Measurements from ENCODE around the gene DNAJC24. TPM values are rescaled to one million over a fixed set of nuclear protein-coding genes. Genes with fewer than 3 reads are reported as not detected.

The DNAJC24 gene
- polyA plus RNA-seq, 3 donors: 3.4 to 4.8 (median 4.4) TPM

DNA sequence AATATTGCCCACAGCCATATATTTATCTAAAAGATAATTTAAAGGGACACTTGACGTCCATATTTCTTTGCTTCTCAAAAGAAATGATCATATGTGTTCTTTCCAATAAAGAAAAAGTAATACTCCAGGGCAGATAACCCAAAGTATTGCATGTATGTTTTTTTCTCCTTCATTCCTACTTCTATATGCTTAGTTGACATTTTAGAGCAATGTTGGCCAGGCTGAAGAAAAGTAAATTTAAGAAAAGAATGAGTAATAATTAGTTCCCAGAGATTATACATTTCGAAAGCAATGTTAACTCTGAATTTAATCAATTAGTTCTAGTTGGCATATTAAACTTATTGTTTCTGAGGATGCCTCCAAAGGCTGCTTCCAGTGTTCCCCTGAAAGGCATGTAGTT, 48.2 kb downstream of the DNAJC24 start:
- TF ChIP-seq, protein P1, sequence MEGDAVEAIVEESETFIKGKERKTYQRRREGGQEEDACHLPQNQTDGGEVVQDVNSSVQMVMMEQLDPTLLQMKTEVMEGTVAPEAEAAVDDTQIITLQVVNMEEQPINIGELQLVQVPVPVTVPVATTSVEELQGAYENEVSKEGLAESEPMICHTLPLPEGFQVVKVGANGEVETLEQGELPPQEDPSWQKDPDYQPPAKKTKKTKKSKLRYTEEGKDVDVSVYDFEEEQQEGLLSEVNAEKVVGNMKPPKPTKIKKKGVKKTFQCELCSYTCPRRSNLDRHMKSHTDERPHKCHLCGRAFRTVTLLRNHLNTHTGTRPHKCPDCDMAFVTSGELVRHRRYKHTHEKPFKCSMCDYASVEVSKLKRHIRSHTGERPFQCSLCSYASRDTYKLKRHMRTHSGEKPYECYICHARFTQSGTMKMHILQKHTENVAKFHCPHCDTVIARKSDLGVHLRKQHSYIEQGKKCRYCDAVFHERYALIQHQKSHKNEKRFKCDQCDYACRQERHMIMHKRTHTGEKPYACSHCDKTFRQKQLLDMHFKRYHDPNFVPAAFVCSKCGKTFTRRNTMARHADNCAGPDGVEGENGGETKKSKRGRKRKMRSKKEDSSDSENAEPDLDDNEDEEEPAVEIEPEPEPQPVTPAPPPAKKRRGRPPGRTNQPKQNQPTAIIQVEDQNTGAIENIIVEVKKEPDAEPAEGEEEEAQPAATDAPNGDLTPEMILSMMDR (IDR thresholded peaks at IDR 0.05): no peak
- Histone ChIP-seq H3K4me3 (replicated peaks in 1 of 3; ENCODE audit: low read depth in 2 of 3, low read length in 3 of 3) (no peak overlapping the region), H3K36me3 (replicated peaks in 1 of 2; ENCODE audit: control insufficient read depth in 1 of 2, insufficient read depth in 2 of 2, low read length in 2 of 2) (peaks cover 0 to 3% of the 10 kb centered on the region in 2 donors), H3K79me2 (ENCODE audit: insufficient read depth, low read length) (no peaks in the 10 kb centered on the region), H3K9ac (ENCODE audit: insufficient read depth, low read length, poor library complexity, severe bottlenecking) (no peak overlapping the region), H4K20me1 (ENCODE audit: insufficient read depth, low read length) (no peaks in the 10 kb centered on the region), H3K27me3 (ENCODE audit: control insufficient read depth in 2 of 2, insufficient read depth in 2 of 2, low read length in 2 of 2) (no peaks in the 10 kb centered on the region), H3K4me1 (ENCODE audit: control insufficient read depth in 1 of 2, insufficient read depth in 2 of 2, low read length in 2 of 2) (no peaks in the 10 kb centered on the region), H3K27ac (ENCODE audit: low read depth in 1 of 2, low read length in 2 of 2) (no peak overlapping the region), H3K9me3 (replicated peaks in 1 of 2; ENCODE audit: control insufficient read depth in 1 of 2, insufficient read depth in 1 of 2, low read length in 2 of 2) (no peaks in the 10 kb centered on the region), H2AFZ (ENCODE audit: insufficient read depth, low read depth, low read length, poor library complexity, severe bottlenecking) (no peak overlapping the region), H3K4me2 (replicated peaks; ENCODE audit: extremely low read depth, low read length, poor library complexity, severe bottlenecking) (no peak overlapping the region)
- H3K36me3 Mint-ChIP-seq: peaks cover 4 to 5% of the 10 kb centered on the region in 2 donors
- H3K27ac Mint-ChIP-seq: no peak overlapping the region
- H3K4me3 Mint-ChIP-seq: no peak overlapping the region
- intact Hi-C loops (cut with micrococcal nuclease): no loop called here
- no peaks in the 10 kb centered on the region for H3K4me1 Mint-ChIP-seq
- H3K27me3 Mint-ChIP-seq (ENCODE audit: low read depth in 3 of 3): no peaks in the 10 kb centered on the region
- WGBS (ENCODE audit: insufficient coverage): no CpG with 5 or more reads among the region's 2 CpGs
- no peak for DNase-seq
- H3K9me3 Mint-ChIP-seq: no peaks in the 10 kb centered on the region

DNA sequence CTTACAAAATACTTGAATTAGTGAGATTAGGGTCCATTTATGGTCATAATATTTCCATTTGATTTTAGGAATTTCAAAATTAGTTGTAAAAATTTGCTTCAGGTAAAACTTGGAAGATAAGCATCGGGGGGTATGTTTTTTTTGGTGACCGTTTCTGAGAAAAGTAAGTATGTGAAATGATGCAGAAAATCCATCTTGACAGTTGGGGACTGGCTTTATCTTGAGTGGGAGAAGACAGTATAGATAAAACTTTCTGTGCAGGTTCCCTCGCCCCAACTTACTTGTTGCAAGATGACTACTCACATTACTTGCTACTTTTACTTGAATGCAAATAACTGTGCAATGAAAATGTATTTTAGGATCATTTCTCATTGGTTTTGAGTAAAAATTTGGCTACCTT, 49.5 kb downstream of the DNAJC24 start:
- H3K27ac ChIP-seq (ENCODE audit: low read depth in 1 of 2, low read length in 2 of 2): no peak overlapping the region
- no peak overlapping the region for H3K4me3 ChIP-seq (replicated peaks in 1 of 3; ENCODE audit: low read depth in 2 of 3, low read length in 3 of 3)
- H3K36me3 ChIP-seq (replicated peaks in 1 of 2; ENCODE audit: control insufficient read depth in 1 of 2, insufficient read depth in 2 of 2, low read length in 2 of 2): peaks cover 0 to 3% of the 10 kb centered on the region in 2 donors
- intact Hi-C loops (cut with micrococcal nuclease): no loop called here
- H3K27ac Mint-ChIP-seq: no peak overlapping the region
- peaks cover 4 to 5% of the 10 kb centered on the region in 2 donors for H3K36me3 Mint-ChIP-seq
- no peak for DNase-seq
- no peaks in the 10 kb centered on the region for H3K4me1 ChIP-seq (ENCODE audit: control insufficient read depth in 1 of 2, insufficient read depth in 2 of 2, low read length in 2 of 2)
- no peaks in the 10 kb centered on the region for H3K9me3 Mint-ChIP-seq
- no peak overlapping the region for H3K4me2 ChIP-seq (replicated peaks; ENCODE audit: extremely low read depth, low read length, poor library complexity, severe bottlenecking)
- no peaks in the 10 kb centered on the region for H3K4me1 Mint-ChIP-seq
- H4K20me1 ChIP-seq (ENCODE audit: insufficient read depth, low read length): no peaks in the 10 kb centered on the region
- H3K79me2 ChIP-seq (ENCODE audit: insufficient read depth, low read length): no peaks in the 10 kb centered on the region
- no peak overlapping the region for H2AFZ ChIP-seq (ENCODE audit: insufficient read depth, low read depth, low read length, poor library complexity, severe bottlenecking)
- WGBS (ENCODE audit: insufficient coverage): 100% methylated on average over 2 of the region's 3 CpGs
- TF ChIP-seq, protein P1 (IDR thresholded peaks at IDR 0.05): no peak
- H3K27me3 ChIP-seq (ENCODE audit: control insufficient read depth in 2 of 2, insufficient read depth in 2 of 2, low read length in 2 of 2): no peaks in the 10 kb centered on the region
- no peak overlapping the region for H3K9ac ChIP-seq (ENCODE audit: insufficient read depth, low read length, poor library complexity, severe bottlenecking)
- no peaks in the 10 kb centered on the region for H3K27me3 Mint-ChIP-seq (ENCODE audit: low read depth in 3 of 3)
- no peak overlapping the region for H3K4me3 Mint-ChIP-seq
- H3K9me3 ChIP-seq (replicated peaks in 1 of 2; ENCODE audit: control insufficient read depth in 1 of 2, insufficient read depth in 1 of 2, low read length in 2 of 2): no peaks in the 10 kb centered on the region

All from CD14-positive monocyte (primary cell).